WTC11 (cell line): Measurements from ENCODE around the gene CTNNA2.

Experiments used
- ATF1 ChIP-seq: sonication (generic); formaldehyde crosslinking; IDR thresholded peaks from 2 replicates; pipeline ENCODE4 v1.8.1; 2023; ENCODE audit warnings: mild to moderate bottlenecking, moderate library complexity, missing genetic modification reagents
- CREB1 ChIP-seq: sonication (generic); formaldehyde crosslinking; IDR thresholded peaks from 2 replicates; pipeline ENCODE4 v1.8.0; 2023; ENCODE audit warnings: mild to moderate bottlenecking, missing genetic modification reagents
- CREM ChIP-seq: sonication (generic); formaldehyde crosslinking; IDR thresholded peaks from 2 replicates; pipeline ENCODE4 v1.8.1; 2022; ENCODE audit warnings: mild to moderate bottlenecking, missing genetic modification reagents, moderate library complexity
- CTCF ChIP-seq: fragments of 200-600 bp; IDR thresholded peaks from 2 replicates; pipeline ENCODE4 v1.8.0; 2022; ENCODE audit warnings: antibody characterized with exemption
- EMX1 ChIP-seq: fragments of 250-450 bp; sonication (Bioruptor Pico); IDR thresholded peaks from 2 replicates; pipeline ENCODE4 v1.8.0; 2021; ENCODE audit warnings: mild to moderate bottlenecking
- ETV6 ChIP-seq: sonication (generic); formaldehyde crosslinking; IDR thresholded peaks from 2 replicates; pipeline ENCODE4 v1.8.1; 2022; ENCODE audit warnings: mild to moderate bottlenecking, missing genetic modification reagents
- FOXK1 ChIP-seq: sonication (generic); formaldehyde crosslinking; IDR thresholded peaks from 2 replicates; pipeline ENCODE4 v1.8.0; 2022; ENCODE audit warnings: mild to moderate bottlenecking, moderate library complexity, missing genetic modification reagents
- MAX ChIP-seq: sonication (generic); formaldehyde crosslinking; IDR thresholded peaks from 2 replicates; pipeline ENCODE4 v1.8.0; 2022; ENCODE audit warnings: mild to moderate bottlenecking, missing genetic modification reagents
- RELA ChIP-seq: sonication (generic); formaldehyde crosslinking; IDR thresholded peaks from 2 replicates; pipeline ENCODE4 v1.8.1; 2022; ENCODE audit warnings: missing genetic modification reagents, mild to moderate bottlenecking, borderline replicate concordance
- TEAD4 ChIP-seq: sonication (generic); formaldehyde crosslinking; IDR thresholded peaks from 2 replicates; pipeline ENCODE4 v1.8.0; 2022; ENCODE audit warnings: mild to moderate bottlenecking, missing genetic modification reagents
- USF1 ChIP-seq: sonication (generic); formaldehyde crosslinking; IDR thresholded peaks from 2 replicates; pipeline ENCODE4 v1.8.0; 2022; ENCODE audit warnings: mild to moderate bottlenecking, missing genetic modification reagents
- ZNF138 ChIP-seq: sonication (generic); formaldehyde crosslinking; conservative IDR thresholded peaks from 2 replicates; pipeline ENCODE4 v1.8.1; 2022; ENCODE audit warnings: mild to moderate bottlenecking, moderate library complexity, missing genetic modification reagents

- TF ChIP-seq TEAD4 (CRISPR knock-in tag), result no peak
- no peak for TF ChIP-seq EMX1
- TF ChIP-seq FOXK1 (CRISPR knock-in tag), result no peak
- peak; percentile 88 for TF ChIP-seq CTCF
- TF ChIP-seq RELA (CRISPR knock-in tag), result no peak
- no peak for TF ChIP-seq CREM
- TF ChIP-seq USF1 (CRISPR knock-in tag), result no peak
- TF ChIP-seq MAX (CRISPR knock-in tag), result no peak
- no peak for TF ChIP-seq ETV6 (CRISPR knock-in tag)
- no peak for TF ChIP-seq CREB1 (CRISPR knock-in tag)
- TF ChIP-seq ATF1 (CRISPR knock-in tag), result no peak
- no peak for TF ChIP-seq ZNF138 (CRISPR knock-in tag)
Measured at GRCh38 chr2:80238692-80239469, 726.0 kb downstream of the CTNNA2 start.
